Stimulated activated CD4-positive, alpha-beta T cell treated with anti-CD3 and anti-CD28 coated beads, Interleukin-1b, Interleukin-23, amount 100 ng/mL, for 4 hours (primary cell): Measurements from ENCODE around the gene ALDH8A1.

ENCODE experiments used
- DNase-seq, 2 donors: peaks; one replicate each; pipeline ENCODE4 v3.0.0-alpha.2; 2020; ENCODE audit warnings: low read depth in 2 of 2

Gene ALDH8A1, protein sequence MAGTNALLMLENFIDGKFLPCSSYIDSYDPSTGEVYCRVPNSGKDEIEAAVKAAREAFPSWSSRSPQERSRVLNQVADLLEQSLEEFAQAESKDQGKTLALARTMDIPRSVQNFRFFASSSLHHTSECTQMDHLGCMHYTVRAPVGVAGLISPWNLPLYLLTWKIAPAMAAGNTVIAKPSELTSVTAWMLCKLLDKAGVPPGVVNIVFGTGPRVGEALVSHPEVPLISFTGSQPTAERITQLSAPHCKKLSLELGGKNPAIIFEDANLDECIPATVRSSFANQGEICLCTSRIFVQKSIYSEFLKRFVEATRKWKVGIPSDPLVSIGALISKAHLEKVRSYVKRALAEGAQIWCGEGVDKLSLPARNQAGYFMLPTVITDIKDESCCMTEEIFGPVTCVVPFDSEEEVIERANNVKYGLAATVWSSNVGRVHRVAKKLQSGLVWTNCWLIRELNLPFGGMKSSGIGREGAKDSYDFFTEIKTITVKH

DNA sequence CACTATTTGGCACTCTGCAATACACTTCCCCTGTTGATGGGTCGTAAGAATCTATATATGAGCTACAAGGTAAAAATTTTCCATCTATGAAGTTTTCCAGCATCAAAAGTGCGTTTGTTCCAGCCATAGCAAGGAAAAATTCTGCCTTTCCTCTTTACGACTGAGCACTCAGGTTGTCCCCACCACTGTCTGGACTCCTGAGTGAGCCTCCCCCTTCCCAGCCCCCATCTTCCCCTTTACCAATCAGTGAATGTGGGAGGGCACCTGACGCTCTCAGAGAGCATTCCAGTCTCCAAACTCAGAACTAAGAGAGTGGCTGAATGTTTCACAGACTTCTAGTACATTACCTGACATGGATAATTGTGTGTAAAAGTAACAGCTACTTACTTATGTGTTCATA lies at the start of gene ALDH8A1:
Gene ALDH8A1, minus strand, starts transcription at position 175 of the 400 bp plus-strand sequence. Its CDS starts 48 bp downstream, at position 127.
- DNase-seq, result no peak

DNA sequence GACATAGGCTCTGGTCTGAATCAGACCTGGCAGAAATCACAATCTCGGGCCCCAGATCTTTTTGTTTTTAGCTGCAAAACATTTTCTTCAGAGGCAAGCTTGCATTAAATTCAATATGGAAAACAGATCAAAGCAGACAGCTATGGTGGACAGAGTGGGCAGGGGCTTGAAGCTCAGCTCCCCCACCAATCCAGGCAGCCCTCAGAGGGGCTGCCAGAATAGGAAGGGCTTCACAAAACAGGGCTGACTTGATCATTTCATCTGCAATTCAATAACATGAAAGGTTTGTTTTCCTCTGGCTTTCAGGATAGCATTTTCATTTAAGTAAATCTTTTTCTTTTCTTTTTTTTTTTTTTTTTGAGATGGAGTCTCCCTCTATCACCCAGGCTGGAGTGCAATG lies 49.2 kb upstream of the ALDH8A1 start:
- no peak for DNase-seq

DNA sequence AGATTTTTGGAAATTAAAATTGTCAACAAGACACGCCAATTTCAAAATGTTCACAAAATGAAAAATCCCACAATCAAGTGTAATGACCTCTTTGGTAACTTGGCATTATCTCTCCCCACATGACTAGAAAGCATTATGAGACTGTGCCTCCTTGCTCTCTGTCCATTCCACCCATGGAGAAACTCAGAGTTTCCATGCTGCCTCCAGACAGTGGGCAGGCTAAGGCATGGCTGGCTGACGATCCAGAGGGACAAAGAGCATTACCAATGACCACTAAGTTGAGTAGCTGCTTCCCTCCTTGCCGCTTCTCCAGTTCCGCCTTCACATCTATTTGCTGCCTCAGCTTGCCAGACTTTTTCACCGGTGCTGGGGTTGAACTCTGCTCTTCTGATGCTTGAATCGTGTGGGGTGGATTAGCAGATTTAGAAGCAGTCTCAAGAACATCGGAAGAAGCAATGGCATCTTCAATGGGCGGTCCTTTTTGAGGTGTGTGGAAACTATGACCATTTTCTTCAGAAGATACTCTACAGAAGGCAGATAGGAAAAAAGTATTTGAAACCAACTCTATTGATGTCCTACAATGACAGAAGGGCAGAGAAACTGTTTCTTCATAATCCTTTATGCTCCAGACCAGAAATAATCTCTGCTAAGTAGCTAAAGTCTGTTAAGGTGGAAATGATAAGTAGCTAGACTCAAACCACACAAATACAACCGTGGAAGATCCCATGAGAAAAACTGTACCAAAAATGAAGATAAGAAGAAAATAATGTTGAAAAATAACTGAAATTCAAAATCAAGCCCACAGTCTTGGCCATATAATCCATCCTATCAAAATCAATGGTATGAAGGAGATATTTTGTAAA lies 47.5 kb upstream of the ALDH8A1 start:
- no peak for DNase-seq

DNA sequence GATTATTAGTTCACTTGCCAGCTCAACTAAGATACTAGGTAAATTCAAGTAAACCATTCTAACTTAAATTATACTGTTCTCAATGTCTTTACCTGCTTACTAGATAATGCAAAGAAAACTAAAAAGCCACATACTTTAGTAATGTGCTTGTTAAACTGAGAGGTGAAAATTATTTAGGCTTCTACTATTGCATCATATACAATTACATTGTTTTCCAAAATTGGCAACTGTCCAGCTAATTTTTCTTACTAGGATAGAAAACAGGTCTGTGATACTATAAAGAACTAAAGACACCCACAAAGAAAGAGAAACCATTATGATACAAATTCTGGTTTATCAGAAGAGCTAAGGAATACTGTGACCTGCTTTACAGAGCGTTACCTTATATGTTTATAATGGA lies 45.6 kb upstream of the ALDH8A1 start:
- no peak for DNase-seq

DNA sequence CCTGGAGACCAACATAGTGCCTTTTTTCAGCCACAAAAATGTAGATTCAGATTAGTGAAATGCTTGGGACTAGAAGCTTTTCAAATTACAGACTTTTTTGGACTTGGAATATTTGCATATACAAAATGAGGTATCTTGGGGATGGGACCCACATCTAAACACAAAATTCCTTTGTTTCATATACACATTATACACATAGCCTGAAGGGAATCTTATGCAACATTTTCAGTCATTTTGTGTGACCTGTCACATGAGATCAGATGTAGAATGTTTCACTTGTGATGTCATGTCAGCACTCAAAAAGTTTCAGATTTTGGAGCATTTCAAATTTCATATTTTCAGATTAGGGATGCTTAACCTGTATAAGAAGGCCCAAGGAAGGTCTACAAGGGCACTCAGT lies 44.5 kb upstream of the ALDH8A1 start:
- DNase-seq, result no peak

DNA sequence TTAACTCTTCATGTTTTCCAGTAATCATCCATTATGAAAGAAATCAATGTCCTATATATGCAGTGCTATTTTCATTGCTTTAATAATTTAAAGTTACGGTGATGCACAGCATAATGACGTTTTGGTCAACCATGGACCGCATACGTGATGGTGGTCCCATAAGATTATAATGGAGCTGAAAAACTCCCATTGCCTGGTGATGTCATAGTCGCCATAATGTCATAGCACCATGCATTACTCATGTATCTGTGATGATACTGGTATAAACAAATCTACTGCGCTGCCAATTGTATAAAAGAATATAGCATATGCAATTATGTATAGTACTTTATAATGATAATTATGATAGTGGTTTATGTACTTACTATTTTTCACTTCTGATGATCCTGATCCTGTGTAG lies 42.3 kb upstream of the ALDH8A1 start:
- DNase-seq, result no peak

DNA sequence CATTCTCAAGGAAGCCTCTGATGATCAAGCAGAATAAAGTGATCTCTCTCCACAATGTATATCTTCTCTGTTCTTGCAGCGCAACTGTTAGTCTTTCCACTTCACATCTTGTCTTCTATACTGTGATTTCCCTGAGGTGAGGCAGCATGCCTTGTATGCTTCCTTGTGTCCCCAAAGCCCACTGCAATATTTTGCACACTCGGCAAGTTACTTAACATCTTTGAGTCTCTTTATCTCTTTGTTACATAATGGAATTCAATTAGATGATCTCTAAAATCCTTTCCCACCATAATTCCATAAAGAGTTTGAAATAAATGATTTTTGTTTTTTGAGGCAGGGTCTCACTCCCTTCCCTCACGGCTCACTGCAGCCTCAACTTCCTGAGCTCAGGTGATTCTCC lies 40.4 kb upstream of the ALDH8A1 start:
- no peak for DNase-seq

DNA sequence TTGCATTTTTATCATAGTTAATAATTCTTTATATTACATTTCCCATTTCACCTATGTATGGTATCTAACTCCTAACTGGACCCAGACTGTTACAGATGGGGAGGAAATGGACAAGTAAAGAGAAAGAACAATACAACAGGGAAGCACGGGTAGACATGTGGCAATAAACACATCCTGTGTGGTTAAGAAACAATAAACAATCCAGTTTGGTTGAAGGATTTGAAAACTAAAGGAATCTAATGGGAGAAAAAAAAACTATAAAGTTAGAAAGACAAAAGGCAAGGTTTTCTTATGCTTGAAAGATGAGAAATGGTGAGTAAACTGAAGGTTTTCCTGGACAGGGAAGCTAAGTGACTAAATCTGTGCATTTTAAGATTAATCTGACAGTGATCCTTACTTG lies 34.9 kb upstream of the ALDH8A1 start:
- DNase-seq, result no peak

DNA sequence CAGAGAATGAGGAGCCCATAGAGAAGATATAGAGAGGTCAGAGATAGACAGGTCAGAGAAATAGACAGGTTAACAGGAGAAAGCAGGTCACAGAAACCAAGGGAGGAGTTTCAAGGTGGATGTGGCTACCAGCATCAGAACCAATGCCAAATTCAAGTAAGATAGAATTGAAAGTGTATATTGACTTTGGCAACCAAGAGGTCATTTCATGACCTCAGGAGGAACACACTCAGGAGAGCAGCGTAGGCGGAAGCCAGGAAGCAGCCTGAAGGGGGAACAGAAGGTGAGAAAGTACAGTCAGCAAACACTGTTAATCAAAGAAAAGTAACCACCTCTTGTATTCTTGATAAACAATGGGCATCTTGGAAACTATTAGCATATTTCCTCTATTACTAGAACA lies 33.9 kb upstream of the ALDH8A1 start:
- DNase-seq, result no peak

DNA sequence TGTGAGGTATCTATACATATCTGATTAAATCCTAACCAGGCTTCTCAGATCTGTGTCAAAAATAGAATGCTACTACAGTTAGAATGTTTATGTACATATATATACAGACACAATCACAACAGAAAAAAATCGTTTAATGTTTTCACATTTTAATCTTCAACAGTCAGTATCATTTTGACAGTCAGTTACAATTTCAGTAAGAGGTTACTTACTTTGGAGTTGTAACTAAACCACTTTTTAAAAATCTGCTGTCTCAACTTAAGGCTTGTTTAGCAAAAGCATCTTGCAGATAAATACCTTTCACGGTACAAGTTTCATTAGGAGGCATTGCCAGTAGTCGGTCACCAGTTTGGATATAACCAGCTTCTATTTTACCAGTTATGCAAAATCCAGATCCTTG lies 32.3 kb upstream of the ALDH8A1 start:
- DNase-seq, result no peak

DNA sequence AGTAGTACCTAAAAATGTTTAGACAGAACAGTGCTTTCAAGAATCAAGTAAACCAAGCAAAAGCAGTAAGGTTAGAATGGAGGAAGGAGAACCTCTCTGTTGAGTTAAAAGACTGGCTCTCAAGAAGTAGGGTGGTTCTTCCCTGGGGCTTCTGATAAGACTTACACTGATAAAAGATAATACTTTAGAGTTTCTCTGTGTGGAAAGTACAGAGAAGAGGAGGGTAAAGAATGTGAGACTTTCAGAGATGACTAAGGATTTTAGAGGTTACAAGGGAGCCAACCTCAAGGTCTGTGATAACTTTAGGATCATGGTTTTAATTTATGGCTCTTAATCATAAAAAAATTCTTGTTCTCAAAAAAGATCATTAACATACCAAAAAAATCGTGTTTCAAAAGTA lies 30.9 kb upstream of the ALDH8A1 start:
- no peak for DNase-seq

DNA sequence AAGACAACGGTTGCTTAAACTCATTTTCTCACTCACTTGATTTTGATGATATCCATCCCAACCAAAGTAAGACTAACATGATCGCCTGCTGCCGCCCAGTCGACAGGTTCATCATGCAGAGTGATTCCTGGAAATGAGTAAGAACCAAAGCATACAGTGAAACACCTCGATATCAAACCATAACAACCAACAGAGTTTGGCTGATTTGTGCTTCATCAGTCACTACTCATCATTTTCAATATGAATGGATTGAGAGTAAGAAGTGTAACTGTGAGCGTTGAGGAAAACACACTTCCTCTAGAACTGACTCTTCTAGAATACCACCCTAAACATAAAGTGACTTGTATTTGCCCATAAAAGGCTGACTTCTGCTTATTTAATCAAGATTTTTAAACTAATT lies 29.2 kb upstream of the ALDH8A1 start:
- peak in 1 of 2 donors; percentile 34 for DNase-seq

DNA sequence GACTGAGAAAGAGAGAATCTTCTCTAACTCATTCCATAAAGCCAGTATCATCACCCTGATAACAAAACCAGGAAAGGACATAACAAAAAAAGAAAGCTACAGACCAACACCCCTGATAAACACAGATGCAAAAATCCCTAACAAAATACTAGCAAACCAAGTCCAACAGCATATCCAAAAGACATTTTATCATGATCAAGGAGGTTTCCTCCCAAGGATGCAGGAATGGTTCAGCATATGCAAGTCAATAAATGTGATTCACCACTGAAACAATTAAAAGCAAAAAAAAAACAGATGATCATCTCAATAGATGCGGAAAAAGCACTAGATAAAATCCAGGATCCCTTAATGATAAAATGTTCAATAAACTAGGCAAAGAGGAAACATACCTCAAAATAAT lies 24.5 kb upstream of the ALDH8A1 start:
- no peak for DNase-seq

DNA sequence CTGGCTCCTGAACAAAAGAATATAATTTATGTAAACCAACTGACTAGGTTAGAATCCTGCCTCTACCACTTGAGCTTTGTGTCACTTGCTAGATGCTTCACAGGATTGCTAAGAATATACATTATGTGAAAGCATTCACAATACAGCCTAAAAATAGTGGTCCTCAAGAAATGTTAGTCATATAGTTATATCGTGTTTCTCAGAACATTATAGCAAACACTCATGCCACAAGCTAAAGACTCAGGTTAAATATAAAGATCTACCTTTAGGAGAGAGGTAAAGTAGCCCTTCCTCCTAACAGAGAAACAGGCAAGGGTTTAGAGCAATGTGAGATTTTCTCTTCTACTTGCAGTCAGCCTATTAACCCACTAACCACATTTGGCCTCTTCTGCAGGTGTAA lies 17.8 kb upstream of the ALDH8A1 start:
- no peak for DNase-seq

DNA sequence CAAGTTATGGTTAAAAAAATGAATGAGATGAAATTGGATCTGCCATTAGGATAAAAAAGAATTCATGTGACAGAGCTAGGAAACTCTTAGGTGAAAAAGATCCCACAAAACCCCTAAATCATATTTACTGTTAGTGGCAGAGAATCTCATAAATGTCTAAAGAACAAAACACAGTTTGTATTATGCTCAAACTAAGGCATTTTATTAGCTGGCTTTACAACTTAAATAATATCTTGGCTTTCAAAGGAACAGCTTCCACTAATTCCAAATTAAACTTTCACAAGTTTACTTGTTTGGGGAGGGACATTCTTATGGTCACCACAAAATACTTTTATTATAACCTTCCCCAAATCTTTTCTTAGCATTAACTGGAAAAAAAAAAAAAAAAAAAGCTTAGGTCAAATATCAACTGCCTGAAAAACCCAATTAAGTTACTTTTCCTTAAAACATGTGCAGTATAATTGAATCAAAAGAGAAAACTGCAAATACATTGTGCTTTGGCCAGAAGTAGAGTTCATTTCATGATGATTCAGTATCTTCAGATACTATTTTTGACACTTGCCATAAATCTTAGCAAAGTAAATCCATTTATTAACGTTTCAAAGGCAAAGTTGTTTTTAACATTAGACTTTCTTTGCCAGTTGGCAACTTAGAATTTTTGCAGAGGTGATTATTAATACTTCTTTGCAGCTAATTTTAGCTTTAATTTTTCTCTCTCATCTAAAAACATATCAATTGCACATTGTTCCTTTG lies 14.7 kb upstream of the ALDH8A1 start:
- DNase-seq, result no peak

DNA sequence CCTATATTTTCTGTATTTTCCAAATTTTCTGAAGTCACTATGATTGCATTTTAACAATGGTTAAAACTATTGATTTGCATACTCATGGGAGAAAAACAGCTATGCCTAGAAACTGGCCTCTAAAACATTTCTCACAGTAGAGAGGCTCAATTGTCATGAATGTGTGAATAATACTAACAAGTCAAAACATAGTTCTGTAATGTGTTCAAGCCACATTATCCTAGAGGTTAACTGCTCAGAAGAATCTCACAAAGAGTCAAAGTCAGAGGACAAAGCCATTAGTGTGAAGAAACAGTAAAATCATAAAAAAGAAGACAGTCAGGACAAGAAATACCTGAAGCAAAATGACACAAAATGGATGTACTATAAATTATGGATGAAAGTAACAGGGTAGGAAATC lies 12.5 kb upstream of the ALDH8A1 start:
- DNase-seq, result no peak

DNA sequence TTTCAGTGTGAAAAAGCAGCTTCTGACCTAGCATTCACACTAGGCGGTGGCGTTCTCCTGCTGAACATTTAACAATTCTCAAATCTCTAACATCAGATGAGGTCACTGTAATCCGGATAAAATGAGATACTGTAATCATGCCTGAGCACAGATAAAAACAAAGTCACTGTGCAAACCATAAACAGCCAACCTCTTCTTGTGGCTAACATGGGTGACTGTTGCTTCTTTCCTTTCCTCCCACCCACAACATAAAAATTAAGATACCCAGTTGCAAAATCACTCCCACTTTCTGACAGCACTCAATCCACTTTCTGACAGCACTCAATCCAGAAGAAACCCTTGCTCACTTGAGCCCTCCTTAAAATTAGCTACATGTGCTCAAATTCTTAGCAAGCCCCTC lies 11.5 kb upstream of the ALDH8A1 start:
- no peak for DNase-seq

DNA sequence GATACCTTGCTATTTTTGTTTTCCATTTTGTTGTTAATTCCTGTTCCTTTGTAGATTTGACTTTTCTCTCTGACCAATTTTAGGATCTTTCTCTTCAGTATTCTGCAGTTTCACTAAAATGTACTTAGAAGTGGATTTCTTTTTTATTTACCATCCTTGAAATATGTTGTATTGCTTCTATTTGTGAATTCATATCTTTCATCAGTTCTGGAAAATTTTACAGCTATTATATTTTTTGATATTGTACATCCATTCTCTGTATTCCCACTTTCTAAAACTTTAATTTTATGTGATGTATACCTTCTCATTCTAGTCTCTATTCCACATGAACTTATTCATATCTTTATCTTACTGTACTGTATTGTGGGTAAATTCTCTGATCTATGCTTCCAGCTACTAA lies 9.7 kb upstream of the ALDH8A1 start:
- DNase-seq, result no peak

DNA sequence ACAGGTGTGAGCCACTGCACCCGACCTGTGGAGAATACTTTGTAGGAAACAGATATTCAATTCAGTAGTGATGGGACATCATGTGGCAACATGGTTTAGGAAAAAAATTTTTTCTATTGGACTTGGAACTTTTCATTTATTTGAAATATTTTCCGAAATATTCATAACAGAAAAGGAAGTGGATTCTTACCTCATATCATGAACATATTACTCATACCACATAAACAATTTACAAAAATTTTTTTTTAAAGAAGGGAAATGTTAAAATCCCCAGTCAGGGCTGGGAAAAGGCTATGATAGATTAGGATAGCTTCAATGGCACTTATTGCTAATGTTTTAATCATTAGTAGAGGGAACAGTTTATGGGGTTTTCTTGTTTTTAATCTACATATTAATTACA lies 6.8 kb upstream of the ALDH8A1 start:
- no peak for DNase-seq

DNA sequence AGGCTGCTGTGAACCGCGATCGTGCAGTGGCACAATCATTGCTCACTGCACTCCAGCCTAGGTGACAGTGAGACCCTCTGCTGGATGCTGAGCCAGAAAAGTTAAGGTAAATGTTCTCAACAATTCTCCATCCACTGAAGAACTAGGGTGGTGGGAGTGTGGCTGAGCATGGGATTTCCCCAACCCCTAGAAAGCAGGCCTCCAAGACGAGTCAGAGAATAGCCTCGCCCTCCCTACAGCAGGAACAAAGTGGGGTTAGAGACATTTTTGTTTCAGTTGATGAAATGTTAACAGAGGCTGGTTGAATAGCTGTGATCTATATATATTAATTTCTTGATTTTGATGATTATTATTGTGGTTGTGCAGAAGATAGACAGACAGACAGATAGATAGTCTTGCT lies 6.1 kb upstream of the ALDH8A1 start:
- no peak for DNase-seq

DNA sequence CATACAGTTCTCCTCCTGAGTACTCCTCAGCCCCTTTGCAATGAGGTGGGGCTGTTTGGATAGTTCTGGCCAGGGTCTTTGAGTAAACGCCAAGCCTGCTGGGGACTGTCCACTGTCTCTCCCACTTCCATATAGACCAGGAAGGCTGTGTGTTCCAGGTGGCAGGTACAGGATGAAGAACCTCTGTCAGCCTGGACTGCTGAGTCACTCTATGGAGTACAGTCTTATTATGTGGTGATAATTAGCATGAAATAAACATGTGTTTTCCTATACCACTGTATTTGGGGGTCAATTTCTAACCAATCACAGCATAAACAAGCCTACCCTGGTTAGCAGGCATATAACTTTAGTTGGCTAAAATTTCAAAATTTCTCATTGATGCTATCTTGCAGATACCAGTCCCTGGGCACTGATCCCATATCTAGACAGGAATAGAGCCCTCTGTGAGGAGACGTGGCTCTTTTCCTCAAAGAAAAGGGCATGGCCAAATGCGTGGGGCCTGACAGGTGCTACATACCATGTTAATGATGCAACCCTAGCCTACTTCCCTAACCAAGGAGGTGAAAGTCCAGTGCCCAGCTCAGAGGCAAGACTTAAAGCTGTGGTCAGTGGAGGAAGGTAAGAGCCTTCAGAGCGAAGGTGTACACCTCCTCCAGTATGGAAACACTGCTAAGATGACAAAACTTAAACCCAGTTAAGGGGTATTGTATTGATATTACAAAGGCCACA lies 4.5 kb upstream of the ALDH8A1 start:
- DNase-seq, result no peak
